H1 (cell line): ENCODE data around the gene C1QL1.

Experiments used
- ATF3 ChIP-seq: IDR thresholded peaks from 2 replicates; pipeline ENCODE4 v1.6.1; 2011; ENCODE audit warnings: low read depth, mild to moderate bottlenecking, low read length; ENCODE audit not compliant: insufficient read depth
- CHD2 ChIP-seq: IDR thresholded peaks from 2 replicates; pipeline ENCODE4 v1.6.1; 2012; ENCODE audit warnings: low read length, improper control_type of control experiment
- CTBP2 ChIP-seq: IDR thresholded peaks from 2 replicates; pipeline ENCODE4 v1.7.0; 2011; ENCODE audit warnings: borderline replicate concordance, mild to moderate bottlenecking, moderate library complexity, mixed read lengths, low read length; ENCODE audit not compliant: insufficient read depth, insufficient read length
- EP300 ChIP-seq, 2 experiments: IDR thresholded peaks; 1 replicate in 1 of 2; 2 replicates in 1 of 2; pipeline ENCODE4 v1.6.1; 2011 to 2012; ENCODE audit warnings: low read depth in 2 of 2, low read length in 2 of 2, mild to moderate bottlenecking in 2 of 2, borderline replicate concordance in 1 of 2, inconsistent platforms in 1 of 2, moderate library complexity in 1 of 2
- HDAC6 ChIP-seq: IDR thresholded peaks from one replicate; pipeline ENCODE4 v1.7.1; 2012; ENCODE audit warnings: low read depth, mild to moderate bottlenecking, inconsistent platforms, low read length, moderate library complexity
- MAX ChIP-seq: IDR thresholded peaks from 2 replicates; pipeline ENCODE4 v1.6.1; 2012; ENCODE audit warnings: inconsistent platforms
- POLR2A ChIP-seq, 2 experiments: IDR thresholded peaks; 1 replicate in 1 of 2; 2 replicates in 1 of 2; pipeline ENCODE4 v1.6.1; 2011; ENCODE audit warnings: low read depth in 2 of 2, low read length in 2 of 2, mild to moderate bottlenecking in 2 of 2; ENCODE audit errors: control extremely low read depth in 1 of 2
- YY1 ChIP-seq: IDR thresholded peaks from 2 replicates; pipeline ENCODE4 v1.6.1; 2011; ENCODE audit warnings: low read depth, mild to moderate bottlenecking, low read length
- ZNF274 ChIP-seq: IDR thresholded peaks from 2 replicates; pipeline ENCODE4 v1.7.0; 2012; ENCODE audit warnings: low read length, borderline replicate concordance; ENCODE audit errors: extremely low read depth
- TF ChIP-seq, protein P1 (sequence below), 3 experiments: IDR thresholded peaks; 1 replicate in 2 of 3; 2 replicates in 1 of 3; pipeline versions ENCODE4 v1.5.1 to v1.6.1; 2011; ENCODE audit warnings: low read length in 3 of 3, mild to moderate bottlenecking in 3 of 3, inconsistent platforms in 2 of 3, low read depth in 1 of 3, moderate library complexity in 1 of 3; ENCODE audit not compliant: insufficient read depth in 1 of 3; ENCODE audit errors: control extremely low read depth in 1 of 3

- no peak for TF ChIP-seq ZNF274
- TF ChIP-seq, protein P1, sequence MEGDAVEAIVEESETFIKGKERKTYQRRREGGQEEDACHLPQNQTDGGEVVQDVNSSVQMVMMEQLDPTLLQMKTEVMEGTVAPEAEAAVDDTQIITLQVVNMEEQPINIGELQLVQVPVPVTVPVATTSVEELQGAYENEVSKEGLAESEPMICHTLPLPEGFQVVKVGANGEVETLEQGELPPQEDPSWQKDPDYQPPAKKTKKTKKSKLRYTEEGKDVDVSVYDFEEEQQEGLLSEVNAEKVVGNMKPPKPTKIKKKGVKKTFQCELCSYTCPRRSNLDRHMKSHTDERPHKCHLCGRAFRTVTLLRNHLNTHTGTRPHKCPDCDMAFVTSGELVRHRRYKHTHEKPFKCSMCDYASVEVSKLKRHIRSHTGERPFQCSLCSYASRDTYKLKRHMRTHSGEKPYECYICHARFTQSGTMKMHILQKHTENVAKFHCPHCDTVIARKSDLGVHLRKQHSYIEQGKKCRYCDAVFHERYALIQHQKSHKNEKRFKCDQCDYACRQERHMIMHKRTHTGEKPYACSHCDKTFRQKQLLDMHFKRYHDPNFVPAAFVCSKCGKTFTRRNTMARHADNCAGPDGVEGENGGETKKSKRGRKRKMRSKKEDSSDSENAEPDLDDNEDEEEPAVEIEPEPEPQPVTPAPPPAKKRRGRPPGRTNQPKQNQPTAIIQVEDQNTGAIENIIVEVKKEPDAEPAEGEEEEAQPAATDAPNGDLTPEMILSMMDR (IDR thresholded peaks at IDR 0.05; ENCODE audit: control extremely low read depth in 1 of 3, insufficient read depth in 1 of 3, low read depth in 1 of 3, low read length in 3 of 3), result no peak
- no peak for TF ChIP-seq HDAC6
- no peak for TF ChIP-seq MAX
- TF ChIP-seq ATF3, result no peak
- no peak for TF ChIP-seq POLR2A (IDR thresholded peaks at IDR 0.05; ENCODE audit: control extremely low read depth in 1 of 2, low read depth in 2 of 2, low read length in 2 of 2)
- TF ChIP-seq EP300 (IDR thresholded peaks at IDR 0.05; ENCODE audit: borderline replicate concordance in 1 of 2, low read depth in 2 of 2, low read length in 2 of 2), result no peak
- TF ChIP-seq YY1, result no peak
- no peak for TF ChIP-seq CHD2
- no peak for TF ChIP-seq CTBP2
Observed at GRCh38 chr17:44996304-44996703, 28.2 kb upstream of the C1QL1 start.
